ENCODE results near the gene ANGPTL5.

- TF ChIP-seq CTCF (conservative IDR thresholded peaks at IDR 0.05; ENCODE audit: low read depth, low read length) (no peak), EZH2 (IDR thresholded peaks at IDR 0.05; ENCODE audit: borderline replicate concordance, low read depth, low read length, poor library complexity, severe bottlenecking) (no peak)
Observed at GRCh38 chr11:101894505-101894904, 21.8 kb downstream of the ANGPTL5 start.

All from A673 (cell line).